GM04503 (cell line): Measurements from ENCODE around the gene SNTG2.

Source experiments
- DNase-seq: peaks from one replicate; pipeline ENCODE4 v3.0.0-alpha.2; 2012; ENCODE audit warnings: low read depth

The SNTG2 gene

DNA sequence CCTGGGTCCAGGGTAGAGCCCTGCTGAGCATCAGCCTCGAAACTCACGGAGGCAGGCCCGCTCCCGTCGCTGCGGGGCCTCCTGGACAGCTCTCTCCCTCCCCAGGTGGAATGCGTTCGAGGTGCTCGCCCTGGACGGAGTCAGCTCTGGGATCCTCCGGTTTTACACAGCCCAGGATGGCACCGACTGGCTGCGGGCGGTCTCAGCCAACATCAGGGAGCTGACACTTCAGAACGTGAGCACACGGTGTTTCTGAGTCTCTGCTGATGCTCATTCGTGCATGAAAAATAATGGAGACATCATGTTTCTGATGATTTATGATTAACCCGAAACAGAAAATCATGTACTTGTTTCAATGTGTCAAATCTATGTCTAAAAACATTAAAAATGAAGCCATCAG lies 287.1 kb downstream of the SNTG2 start:
- DNase-seq = no peak

- no peak for DNase-seq
Measured at GRCh38 chr2:1238598-1239138, 288.0 kb downstream of the SNTG2 start.

DNA sequence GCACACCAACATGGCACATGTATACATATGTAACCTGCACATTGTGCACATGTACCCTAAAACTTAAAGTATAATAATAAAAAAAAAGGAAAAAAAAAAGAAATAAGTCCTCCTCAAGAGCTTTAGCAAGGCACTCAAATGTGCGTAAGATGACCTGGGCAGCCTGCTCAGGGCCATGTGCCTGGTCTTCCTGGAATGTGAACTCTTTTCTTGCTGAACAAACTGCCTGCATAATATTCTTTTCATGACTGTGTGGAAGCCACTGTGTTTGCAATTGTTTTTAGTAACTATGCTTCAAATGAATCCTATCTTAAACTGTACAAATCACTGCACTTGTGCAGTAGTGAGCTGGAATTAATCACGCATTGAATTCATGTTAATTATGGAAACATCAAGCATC lies 294.5 kb downstream of the SNTG2 start:
- DNase-seq = no peak

DNA sequence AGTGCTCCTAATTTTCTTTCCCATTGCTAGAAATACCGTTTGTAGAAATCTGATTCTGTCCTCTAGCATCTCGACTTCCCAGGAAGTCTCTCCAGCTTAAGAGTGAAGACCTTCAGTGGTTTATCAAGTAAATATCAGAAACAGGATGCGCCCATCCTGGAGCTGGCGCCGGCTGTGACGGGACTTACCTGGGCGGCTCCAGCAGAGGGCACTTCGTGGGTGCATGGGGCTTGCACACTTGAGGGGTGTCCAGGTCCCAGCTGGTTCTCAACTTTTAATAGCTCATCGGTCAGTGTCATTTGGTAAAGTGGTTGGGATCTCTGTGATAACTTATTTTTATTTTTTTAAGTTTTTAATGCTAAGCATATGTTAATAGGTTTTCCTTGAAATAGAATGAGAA lies 295.6 kb downstream of the SNTG2 start:
- DNase-seq = no peak

- DNase-seq = no peak
Measured at GRCh38 chr2:1246991-1247390, 296.3 kb downstream of the SNTG2 start.

- DNase-seq = no peak
Measured at GRCh38 chr2:1248187-1248586, 297.5 kb downstream of the SNTG2 start.

- DNase-seq = no peak
Measured at GRCh38 chr2:1249897-1250687, 299.4 kb downstream of the SNTG2 start.

DNA sequence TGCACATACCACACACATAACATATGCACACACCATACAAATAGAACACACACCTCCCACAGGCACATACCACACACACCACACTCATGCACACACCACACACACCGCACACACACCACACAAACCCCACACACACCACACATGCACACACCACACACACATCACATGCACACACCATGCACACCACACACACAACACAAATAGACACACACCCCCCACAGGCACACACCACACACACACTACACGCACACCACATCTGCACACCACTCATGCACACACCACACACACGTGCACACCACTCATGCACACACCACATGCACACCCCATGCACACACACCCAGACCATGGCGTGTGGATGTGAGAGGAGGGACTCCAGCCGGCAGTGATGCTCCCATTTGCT lies 300.9 kb downstream of the SNTG2 start:
- no peak for DNase-seq

DNA sequence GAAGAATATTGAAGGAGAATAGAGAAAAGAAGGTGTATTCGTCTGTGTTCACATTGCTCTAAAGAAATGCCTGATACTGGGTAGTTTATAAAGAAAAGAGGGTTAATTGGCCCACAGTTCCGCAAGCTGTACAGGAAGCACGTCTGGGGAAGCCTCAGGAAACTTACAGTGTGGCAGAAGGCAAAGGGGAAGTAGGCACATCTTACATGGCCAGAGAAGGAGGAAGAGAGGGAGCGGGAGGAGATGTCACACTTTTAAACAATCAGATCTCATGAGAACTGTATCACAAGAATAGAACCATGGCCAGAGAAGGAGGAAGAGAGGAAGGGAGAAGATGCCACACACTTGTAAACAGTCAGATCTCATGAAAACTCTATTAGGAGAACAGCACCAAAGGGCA lies 303.0 kb downstream of the SNTG2 start:
- DNase-seq = no peak

DNA sequence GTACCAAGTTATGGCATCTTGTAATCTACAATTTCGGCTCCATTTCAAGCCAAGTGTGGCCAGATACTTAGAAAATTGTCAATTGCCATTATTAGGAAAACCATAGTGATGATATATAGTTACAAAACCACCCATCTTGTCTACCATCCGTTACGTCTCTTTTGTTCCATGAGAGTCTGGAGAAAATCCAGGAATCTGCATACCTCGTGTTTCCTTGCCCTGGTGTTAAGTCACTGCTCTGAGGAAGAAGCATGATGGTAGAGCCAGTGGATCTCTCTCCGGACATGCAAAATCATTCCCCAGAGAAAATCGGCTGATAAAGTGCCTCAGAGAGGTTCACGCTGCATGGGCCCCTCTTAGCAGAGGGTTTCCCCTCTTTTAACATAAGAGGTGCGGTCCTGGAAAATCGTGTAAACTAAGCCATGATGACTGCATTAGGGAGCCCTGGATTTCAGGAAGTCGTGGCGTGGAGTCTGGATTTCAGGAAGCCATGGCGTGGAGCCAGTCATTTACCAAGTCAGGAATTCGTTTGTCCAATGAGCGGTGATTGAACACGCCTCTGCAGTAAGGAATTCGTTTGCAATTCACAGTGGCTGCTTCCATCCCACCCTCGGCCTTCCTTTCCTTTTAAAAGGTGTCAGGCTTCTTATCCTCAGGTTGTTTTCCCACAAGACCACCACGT lies 304.2 kb downstream of the SNTG2 start:
- no peak for DNase-seq

- DNase-seq = no peak
Measured at GRCh38 chr2:1256632-1257324, 306.1 kb downstream of the SNTG2 start.

GRCh38 chr2:1257334-1257733 lies 306.7 kb downstream of the SNTG2 start:
- DNase-seq = no peak

DNA sequence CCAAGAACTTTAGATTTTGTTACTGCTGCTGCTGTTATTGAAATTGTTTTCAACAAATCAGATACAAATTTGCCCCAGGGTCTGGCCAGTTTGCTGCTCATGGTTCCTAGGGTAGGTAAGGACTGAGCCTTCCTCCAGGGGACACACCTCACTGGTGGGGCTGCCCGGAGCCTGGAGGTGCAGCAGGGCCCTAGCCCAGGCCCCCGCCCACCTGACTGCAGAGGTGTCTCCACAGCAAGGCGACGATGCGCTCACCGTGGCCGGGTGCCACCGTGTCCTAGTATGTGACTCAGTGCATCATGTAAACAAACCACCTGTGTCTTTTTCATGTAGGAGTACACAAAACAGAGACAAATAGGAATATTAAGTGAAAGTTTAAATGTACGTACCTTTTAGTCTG lies 309.1 kb downstream of the SNTG2 start:
- no peak for DNase-seq

DNA sequence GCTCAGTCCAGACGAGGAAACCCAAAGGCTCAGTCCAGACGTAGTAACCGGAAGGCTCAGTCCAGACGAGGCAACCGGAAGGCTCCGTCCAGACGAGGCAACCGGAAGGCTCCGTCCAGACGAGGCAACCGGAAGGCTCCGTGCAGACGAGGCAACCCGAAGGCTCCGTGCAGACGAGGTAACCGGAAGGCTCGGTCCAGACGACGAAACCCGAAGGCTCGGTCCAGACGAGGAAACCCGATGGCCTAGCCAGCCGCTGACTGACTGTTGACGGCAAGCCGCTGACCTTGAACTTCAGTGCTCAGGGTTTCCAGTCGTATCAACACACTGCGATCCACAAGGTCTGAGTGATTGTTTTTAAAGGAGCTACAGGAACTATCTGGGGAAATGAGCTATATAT lies 312.0 kb downstream of the SNTG2 start:
- DNase-seq = no peak

GRCh38 chr2:1265454-1265853 lies 314.8 kb downstream of the SNTG2 start:
- no peak for DNase-seq

- DNase-seq = no peak
Measured at GRCh38 chr2:1266351-1266750, 315.7 kb downstream of the SNTG2 start.

DNA sequence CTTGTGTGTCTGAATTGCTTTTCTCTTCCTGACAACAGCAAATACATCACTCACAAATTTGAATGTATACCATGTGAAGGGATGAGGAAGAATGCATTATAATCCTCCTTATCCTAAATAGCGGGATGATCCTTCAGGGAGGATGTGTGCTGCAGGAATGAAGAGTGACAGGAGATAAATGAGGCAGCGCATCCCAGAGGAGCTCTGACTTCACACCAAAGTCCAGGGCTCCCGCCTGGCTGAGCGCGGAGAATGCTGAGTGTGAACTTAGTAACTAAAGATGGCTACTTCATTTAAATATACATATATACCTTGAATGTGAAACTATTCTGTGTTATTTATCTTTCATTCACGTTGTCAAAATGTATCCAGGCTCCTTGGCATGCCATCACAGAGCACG lies 317.4 kb downstream of the SNTG2 start:
- DNase-seq = no peak

GRCh38 chr2:1269812-1270211 lies 319.2 kb downstream of the SNTG2 start:
- DNase-seq = no peak

GRCh38 chr2:1272835-1273234 lies 322.2 kb downstream of the SNTG2 start:
- DNase-seq = no peak

DNA sequence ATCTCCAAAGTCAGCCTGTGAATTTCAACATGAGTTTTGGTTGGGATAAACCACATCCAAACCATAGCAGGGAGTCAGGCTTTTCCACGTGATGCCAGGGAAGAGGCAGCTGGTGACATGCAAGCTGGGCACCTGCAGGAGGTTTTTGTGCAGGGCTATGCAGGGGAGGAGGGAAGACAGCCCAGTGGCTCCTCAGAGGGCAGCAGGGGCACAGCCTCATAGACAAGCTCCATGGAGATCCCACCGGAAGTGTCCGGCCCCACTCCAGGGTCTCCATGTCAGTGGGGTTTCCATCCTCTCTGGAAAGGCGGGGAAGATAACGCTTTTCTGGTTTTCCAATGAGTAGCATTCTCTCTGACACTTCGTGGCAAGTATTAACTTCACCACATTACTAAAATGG lies 327.0 kb downstream of the SNTG2 start:
- no peak for DNase-seq

GRCh38 chr2:1278125-1278524 lies 327.5 kb downstream of the SNTG2 start:
- DNase-seq = no peak

DNA sequence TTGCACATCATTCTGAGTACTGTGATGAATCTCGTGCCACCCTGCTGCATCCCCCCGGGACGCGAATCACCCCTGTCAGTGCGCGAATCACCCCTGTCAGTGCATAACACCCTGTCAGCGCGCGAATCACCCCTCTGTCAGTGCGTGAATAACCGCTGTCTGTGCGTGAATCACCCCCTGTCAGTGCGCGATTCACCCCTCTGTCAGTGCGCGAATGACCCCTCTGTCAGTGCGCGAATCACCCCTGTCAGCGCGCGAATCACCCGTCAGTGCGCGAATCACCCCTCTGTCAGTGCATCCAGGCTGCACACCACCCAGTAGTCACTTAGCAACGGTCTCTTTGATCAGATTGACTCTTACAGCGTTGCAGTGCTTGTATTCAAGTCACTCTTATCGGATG lies 328.2 kb downstream of the SNTG2 start:
- DNase-seq = no peak

DNA sequence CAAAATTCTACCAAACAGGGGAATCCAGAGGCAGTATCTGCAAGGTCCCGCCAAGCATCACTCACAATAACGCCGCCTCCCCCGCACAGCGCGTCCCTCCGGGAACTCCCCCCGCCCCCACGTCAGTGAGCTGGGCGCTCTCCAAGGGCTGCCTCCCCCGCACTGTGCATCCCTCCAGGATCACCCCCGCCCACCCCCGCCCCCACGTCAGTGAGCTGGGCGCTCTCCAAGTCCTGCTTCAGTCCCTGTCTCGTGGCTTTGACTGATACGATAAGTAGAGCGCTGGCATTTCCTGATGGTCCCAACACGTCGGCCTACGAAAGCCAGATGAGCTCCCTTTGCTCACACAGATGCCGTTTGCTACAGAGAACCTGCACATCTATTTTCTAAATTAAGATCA lies 331.9 kb downstream of the SNTG2 start:
- DNase-seq = no peak
